ENCODE measurements around the gene UNG. TPM values are rescaled to one million over a fixed set of nuclear protein-coding genes. Genes with fewer than 3 reads are reported as not detected.

UNG gene
- polyA plus RNA-seq, 1 donor from 2014 or later, result 38.4 TPM

DNA sequence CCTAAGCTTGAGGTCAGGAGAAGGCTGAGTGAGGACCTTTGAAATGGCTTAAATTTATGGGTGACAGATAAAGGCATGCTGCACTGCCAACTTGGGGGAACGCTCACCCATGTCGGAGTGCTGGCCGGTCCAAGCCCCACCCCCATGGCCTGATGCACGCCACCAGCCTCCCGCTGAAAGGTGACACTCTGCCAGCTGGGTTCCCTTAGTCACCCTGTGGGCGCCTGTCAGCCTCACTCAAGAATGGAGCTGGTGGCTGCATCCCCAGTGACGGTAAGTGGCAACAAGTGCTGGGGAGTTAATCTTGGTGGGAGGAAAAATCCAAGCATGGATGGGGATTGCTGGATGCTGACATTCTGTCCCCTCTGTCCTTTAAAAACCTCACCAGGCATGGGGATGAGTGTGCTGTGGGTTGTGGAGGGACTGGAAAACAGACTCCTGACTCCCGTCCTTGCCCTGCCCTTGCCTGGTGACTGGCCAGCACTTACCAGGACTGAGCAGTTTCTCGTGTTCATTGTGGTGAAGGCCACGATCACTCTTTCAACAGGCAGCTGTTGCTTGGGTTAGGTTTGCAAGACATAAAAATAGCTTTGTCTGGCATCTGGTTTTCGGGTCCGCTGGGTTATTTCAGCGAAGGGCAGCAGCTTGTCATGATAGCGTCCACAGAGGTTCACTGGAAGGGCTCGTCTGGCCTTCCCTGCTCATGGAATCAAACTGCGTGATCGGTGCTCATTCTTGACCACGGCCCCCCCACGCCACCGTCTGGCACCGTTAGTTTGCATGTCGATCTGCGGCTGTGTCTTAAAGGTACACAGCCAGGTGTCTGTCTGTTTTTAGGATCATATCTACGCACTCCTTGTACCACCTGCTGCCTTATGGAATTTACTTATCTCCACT, 34.0 kb downstream of the UNG start:
- no peaks in the 10 kb centered on the region for H3K27me3 ChIP-seq (ENCODE audit: insufficient read depth, low read depth, low read length)
- H3K4me3 ChIP-seq (ENCODE audit: low read length), result no peak overlapping the region
- no peak overlapping the region for H3K9ac ChIP-seq (ENCODE audit: low read length)
- no peaks in the 10 kb centered on the region for H3K79me2 ChIP-seq (replicated peaks; ENCODE audit: insufficient read depth, low read length)
- H3F3A ChIP-seq (ENCODE audit: insufficient read depth, low read length, poor library complexity, severe bottlenecking), result no peaks in the 10 kb centered on the region
- no peaks in the 10 kb centered on the region for H3K9me3 ChIP-seq (ENCODE audit: low read length)
- no peak overlapping the region for H3K27ac ChIP-seq (ENCODE audit: low read length)
- H3K4me2 ChIP-seq (ENCODE audit: low read length), result no peak overlapping the region
- H4K20me1 ChIP-seq (ENCODE audit: insufficient read depth), result no peaks in the 10 kb centered on the region
- no peaks in the 10 kb centered on the region for H3K9me2 ChIP-seq (ENCODE audit: insufficient read depth, low read length)
- no peak overlapping the region for H2AFZ ChIP-seq (ENCODE audit: low read depth, low read length)
- no peaks in the 10 kb centered on the region for H3K36me3 ChIP-seq (ENCODE audit: insufficient read depth, low read length)
- TF ChIP-seq RAD21 (conservative IDR thresholded peaks at IDR 0.05) (no peak), CTCF (IDR thresholded peaks at IDR 0.05; ENCODE audit: poor library complexity, severe bottlenecking) (no peak), EP300 (conservative IDR thresholded peaks at IDR 0.05; ENCODE audit: poor library complexity, severe bottlenecking) (no peak), MXI1 (conservative IDR thresholded peaks at IDR 0.05; ENCODE audit: poor library complexity, severe bottlenecking) (no peak)
- TF ChIP-seq, protein P1, sequence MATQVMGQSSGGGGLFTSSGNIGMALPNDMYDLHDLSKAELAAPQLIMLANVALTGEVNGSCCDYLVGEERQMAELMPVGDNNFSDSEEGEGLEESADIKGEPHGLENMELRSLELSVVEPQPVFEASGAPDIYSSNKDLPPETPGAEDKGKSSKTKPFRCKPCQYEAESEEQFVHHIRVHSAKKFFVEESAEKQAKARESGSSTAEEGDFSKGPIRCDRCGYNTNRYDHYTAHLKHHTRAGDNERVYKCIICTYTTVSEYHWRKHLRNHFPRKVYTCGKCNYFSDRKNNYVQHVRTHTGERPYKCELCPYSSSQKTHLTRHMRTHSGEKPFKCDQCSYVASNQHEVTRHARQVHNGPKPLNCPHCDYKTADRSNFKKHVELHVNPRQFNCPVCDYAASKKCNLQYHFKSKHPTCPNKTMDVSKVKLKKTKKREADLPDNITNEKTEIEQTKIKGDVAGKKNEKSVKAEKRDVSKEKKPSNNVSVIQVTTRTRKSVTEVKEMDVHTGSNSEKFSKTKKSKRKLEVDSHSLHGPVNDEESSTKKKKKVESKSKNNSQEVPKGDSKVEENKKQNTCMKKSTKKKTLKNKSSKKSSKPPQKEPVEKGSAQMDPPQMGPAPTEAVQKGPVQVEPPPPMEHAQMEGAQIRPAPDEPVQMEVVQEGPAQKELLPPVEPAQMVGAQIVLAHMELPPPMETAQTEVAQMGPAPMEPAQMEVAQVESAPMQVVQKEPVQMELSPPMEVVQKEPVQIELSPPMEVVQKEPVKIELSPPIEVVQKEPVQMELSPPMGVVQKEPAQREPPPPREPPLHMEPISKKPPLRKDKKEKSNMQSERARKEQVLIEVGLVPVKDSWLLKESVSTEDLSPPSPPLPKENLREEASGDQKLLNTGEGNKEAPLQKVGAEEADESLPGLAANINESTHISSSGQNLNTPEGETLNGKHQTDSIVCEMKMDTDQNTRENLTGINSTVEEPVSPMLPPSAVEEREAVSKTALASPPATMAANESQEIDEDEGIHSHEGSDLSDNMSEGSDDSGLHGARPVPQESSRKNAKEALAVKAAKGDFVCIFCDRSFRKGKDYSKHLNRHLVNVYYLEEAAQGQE (IDR thresholded peaks at IDR 0.05; ENCODE audit: borderline replicate concordance), result no peak

DNA sequence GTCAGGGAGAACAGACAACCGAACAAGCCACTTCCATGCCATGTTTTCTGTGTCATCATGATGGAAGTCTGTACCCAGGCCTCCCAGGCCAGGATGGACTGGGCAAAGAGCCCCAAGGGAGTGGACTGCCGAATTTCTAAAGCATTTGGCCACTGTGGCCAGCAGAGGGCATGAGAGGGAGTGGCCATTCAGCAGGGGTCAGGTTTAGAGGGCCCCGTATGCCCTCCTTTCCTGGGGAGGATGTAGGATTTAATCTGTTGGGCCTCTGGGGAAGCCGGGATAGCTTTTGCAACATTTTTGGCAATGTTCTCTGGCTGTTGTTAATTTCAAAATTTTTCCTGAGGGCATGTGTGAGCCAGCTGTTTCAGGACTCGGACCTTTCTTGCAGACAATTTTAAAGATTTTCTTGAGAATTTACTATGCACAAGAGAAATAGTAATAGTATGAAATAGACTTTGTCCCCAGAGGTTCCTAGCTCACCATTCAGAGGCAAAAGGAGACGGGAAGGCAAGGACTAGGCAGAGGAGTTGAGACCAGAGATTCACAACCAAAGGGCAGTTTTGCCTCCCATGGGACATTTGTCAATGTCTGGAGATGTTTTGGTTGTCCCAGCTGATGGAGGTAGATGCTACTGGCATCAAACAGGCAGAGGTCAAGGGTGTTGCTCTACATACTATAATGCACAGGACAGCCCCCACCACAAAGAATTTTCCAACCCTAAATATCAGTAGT, 37.0 kb downstream of the UNG start:
- Histone ChIP-seq H3K9ac (ENCODE audit: low read length) (no peak overlapping the region), H3K27me3 (ENCODE audit: insufficient read depth, low read depth, low read length) (no peaks in the 10 kb centered on the region), H3K9me2 (ENCODE audit: insufficient read depth, low read length) (no peaks in the 10 kb centered on the region), H3K4me2 (ENCODE audit: low read length) (no peak overlapping the region), H2AFZ (ENCODE audit: low read depth, low read length) (no peak overlapping the region), H4K20me1 (ENCODE audit: insufficient read depth) (no peaks in the 10 kb centered on the region), H3K27ac (ENCODE audit: low read length) (no peak overlapping the region), H3K36me3 (ENCODE audit: insufficient read depth, low read length) (no peaks in the 10 kb centered on the region), H3K79me2 (replicated peaks; ENCODE audit: insufficient read depth, low read length) (no peaks in the 10 kb centered on the region), H3K4me3 (ENCODE audit: low read length) (no peak overlapping the region), H3F3A (ENCODE audit: insufficient read depth, low read length, poor library complexity, severe bottlenecking) (no peaks in the 10 kb centered on the region), H3K9me3 (ENCODE audit: low read length) (no peaks in the 10 kb centered on the region)
- TF ChIP-seq, protein P1 (IDR thresholded peaks at IDR 0.05; ENCODE audit: borderline replicate concordance), result no peak
- TF ChIP-seq SMC3 (conservative IDR thresholded peaks at IDR 0.05; ENCODE audit: poor library complexity) (no peak), EZH2 (IDR thresholded peaks at IDR 0.05; ENCODE audit: borderline replicate concordance, insufficient read depth, low read length, poor library complexity, severe bottlenecking) (no peak), EP300 (conservative IDR thresholded peaks at IDR 0.05; ENCODE audit: poor library complexity, severe bottlenecking) (no peak), RAD21 (conservative IDR thresholded peaks at IDR 0.05) (no peak), TAF1 (IDR thresholded peaks at IDR 0.05; ENCODE audit: low read depth) (no peak), CTCF (IDR thresholded peaks at IDR 0.05; ENCODE audit: poor library complexity, severe bottlenecking) (no peak), MXI1 (conservative IDR thresholded peaks at IDR 0.05; ENCODE audit: poor library complexity, severe bottlenecking) (no peak), POLR2AphosphoS5 (IDR thresholded peaks at IDR 0.05) (no peak)

All from neural cell (in vitro differentiated cells).